Erythroblast (primary cell): ENCODE data around the gene THRB.

Experiments
- GATA1 ChIP-seq: IDR thresholded peaks from 2 replicates; pipeline ENCODE4 v1.6.1; 2011; ENCODE audit warnings: low read depth, mild to moderate bottlenecking, control low read depth, low read length, moderate library complexity
- POLR2A ChIP-seq: IDR thresholded peaks from 2 replicates; pipeline ENCODE4 v1.6.1; 2011; ENCODE audit warnings: mild to moderate bottlenecking, low read length

DNA sequence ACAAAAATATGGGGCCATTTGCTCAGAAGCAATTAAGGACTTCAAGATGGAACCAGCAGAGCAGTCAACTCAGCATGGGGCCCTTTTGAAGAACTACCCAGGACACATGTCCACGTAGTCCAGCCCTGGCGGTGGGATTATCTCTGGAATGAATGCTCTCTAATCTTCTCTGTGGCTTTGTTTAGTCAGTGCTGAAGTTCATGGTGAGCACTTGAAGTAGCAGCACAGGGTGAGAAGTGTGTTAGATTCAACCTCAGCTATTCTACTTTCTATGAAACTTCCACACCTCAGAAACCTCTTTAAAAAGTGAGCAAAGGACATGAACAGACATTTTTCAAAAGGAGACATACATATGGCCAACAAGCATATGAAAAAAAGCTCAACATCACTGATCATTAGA, 74.4 kb downstream of the THRB start:
- no peak for TF ChIP-seq POLR2A
- TF ChIP-seq GATA1 = no peak
